Gastroesophageal sphincter (tissue), 2 donors: ENCODE measurements around the gene OPA1.

Experiments used
- EP300 ChIP-seq: sonication (generic); formaldehyde crosslinking; IDR thresholded peaks from one replicate; pipeline ENCODE4 v1.6.1; 2017; ENCODE audit warnings: antibody characterized with exemption, mild to moderate bottlenecking
- POLR2A ChIP-seq, 2 donors: fragments of 450-650 bp; IDR thresholded peaks; one replicate each; pipeline ENCODE4 v1.6.1; 2017; ENCODE audit warnings: antibody characterized with exemption in 2 of 2, mild to moderate bottlenecking in 2 of 2, moderate library complexity in 1 of 2
- POLR2AphosphoS5 ChIP-seq: sonication (generic); formaldehyde crosslinking; IDR thresholded peaks from one replicate; pipeline ENCODE4 v1.6.1; 2017; ENCODE audit warnings: antibody characterized with exemption

DNA sequence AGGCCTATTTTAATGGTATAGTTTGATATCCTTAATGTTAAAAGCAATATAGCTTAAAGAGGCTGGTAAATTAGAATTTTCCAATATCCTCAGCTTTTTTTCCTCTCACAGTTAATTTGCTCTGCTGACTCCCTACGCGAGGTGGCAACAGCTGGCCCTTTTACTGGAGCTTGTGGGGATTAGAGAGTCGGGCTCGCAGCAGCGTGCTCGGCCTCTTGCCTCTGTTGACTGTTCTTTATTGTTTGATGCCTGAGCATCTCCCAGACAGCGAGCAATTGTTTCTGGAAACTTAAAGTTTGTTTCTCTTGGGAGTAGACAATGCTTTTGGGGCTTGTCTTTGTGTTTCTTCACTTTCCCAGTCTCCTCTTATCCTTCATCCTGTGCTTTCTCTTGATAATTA lies 80.8 kb downstream of the OPA1 start:
- TF ChIP-seq POLR2AphosphoS5 (no peak), POLR2A (IDR thresholded peaks at IDR 0.05) (no peak), EP300 (no peak)
